Measurements from ENCODE around the gene ADCK1.

ADCK1 gene, protein sequence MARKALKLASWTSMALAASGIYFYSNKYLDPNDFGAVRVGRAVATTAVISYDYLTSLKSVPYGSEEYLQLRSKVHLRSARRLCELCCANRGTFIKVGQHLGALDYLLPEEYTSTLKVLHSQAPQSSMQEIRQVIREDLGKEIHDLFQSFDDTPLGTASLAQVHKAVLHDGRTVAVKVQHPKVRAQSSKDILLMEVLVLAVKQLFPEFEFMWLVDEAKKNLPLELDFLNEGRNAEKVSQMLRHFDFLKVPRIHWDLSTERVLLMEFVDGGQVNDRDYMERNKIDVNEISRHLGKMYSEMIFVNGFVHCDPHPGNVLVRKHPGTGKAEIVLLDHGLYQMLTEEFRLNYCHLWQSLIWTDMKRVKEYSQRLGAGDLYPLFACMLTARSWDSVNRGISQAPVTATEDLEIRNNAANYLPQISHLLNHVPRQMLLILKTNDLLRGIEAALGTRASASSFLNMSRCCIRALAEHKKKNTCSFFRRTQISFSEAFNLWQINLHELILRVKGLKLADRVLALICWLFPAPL

DNA sequence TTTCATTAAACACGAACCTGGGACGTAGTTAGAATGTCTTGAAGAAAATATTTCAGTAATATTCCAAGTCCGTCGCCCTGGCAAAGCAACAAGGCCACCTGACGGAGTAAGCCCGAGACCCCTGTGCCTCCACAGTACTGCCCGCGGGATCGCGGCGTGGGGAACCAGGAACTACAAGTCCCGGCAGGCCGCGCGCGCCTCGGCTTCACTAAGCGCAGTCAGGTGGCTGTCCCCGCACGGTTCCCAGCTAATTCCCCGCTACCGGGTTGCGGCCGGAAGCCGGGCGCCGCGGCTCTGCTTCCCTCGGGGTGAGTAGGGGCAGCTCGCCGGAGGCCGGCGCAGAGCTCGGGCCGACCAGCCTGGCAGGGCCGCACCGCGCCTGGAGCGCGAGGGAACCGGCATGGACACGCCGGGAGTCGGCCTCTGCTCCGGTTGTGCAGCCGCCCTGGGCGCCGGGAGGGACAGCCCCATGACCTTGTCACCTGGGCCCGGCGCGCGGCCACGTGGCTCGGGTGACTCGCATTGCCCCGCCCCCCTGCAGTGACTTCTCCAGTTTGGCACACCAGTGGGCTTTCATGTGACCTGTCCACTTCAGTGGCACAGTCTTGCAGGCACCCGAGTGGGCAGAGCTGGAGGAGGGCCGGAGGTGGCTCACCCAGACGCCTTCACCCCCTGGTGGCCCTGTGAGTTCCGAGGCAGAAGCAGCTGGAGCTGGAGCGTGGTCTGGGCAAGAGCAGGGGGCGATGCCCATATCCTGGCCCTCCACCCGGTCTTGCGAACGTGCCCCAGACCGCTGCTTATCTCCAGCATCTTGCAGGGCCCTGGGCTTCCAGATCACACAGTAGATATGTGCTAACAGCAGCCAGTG lies at the start of gene ADCK1:
TSS of gene ADCK1 (plus strand) at position 247 of the 868 bp plus-strand sequence. CDS start 18,870 bp downstream, outside the sequence.
- H3K4me3 ChIP-seq (ENCODE audit: low read length), result peak within 1 kb of the TSS; percentile 68
- TF ChIP-seq, protein P1, sequence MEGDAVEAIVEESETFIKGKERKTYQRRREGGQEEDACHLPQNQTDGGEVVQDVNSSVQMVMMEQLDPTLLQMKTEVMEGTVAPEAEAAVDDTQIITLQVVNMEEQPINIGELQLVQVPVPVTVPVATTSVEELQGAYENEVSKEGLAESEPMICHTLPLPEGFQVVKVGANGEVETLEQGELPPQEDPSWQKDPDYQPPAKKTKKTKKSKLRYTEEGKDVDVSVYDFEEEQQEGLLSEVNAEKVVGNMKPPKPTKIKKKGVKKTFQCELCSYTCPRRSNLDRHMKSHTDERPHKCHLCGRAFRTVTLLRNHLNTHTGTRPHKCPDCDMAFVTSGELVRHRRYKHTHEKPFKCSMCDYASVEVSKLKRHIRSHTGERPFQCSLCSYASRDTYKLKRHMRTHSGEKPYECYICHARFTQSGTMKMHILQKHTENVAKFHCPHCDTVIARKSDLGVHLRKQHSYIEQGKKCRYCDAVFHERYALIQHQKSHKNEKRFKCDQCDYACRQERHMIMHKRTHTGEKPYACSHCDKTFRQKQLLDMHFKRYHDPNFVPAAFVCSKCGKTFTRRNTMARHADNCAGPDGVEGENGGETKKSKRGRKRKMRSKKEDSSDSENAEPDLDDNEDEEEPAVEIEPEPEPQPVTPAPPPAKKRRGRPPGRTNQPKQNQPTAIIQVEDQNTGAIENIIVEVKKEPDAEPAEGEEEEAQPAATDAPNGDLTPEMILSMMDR (conservative IDR thresholded peaks at IDR 0.05; ENCODE audit: low read depth, low read length), result peak; percentile 59
- DNase-seq (ENCODE audit: low read depth), result peak; percentile 41

DNA sequence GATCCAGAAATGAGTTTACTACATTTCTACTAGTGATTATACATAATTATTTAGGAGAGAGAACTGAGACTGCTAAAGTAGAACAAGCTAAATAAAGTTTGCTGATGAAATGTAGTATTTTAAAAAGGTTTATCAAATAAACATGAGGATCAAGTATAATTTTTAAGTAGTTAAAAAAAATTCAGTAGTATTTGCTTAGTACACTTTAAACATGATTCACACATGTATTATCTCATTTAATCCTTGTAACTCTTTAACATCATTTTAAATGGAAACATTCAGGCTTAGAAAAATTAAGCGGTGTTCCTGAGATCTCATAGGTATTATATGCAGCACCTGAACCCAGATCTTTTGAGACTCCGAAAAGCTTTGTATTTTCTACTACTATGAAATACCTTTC lies 47.6 kb upstream of the ADCK1 start:
- TF ChIP-seq, protein P1 (conservative IDR thresholded peaks at IDR 0.05; ENCODE audit: low read depth, low read length), result no peak
- no peak overlapping the region for H3K4me3 ChIP-seq (ENCODE audit: low read length)
- DNase-seq (ENCODE audit: low read depth), result no peak

DNA sequence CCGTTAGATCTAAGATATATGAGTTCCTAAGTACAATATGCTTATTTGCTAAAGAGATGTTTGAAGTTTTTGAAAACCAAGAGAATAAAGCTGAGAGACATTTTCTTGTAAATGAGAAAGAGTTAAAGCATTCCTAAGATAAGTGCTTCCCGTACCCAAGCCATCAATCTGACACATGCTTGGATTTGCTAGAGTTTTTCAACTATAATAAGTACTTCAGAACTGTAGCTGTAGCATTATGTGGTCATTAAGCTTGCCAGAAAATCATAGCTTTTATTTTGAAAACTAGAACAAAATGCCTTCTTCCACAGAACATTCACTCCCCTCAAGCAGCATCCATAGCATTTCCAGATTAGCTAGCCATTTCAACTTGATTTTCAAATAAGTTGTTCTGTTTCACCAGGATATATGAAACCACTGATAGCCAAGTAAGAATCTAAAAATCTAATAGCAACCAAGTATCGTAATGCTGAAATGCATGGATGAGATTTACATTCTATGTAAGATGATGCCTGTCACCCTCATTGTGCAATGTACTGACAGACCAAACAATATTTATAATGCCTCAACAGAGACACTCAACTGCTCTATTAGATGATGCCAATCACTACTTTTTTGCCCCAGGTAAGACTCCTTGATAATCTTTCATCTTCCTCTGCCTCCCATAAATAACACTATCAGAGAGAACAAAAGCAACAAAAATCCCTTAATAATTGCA lies 47.0 kb upstream of the ADCK1 start:
- peak; percentile 5 for DNase-seq (ENCODE audit: low read depth)
- no peak overlapping the region for H3K4me3 ChIP-seq (ENCODE audit: low read length)
- TF ChIP-seq, protein P1 (conservative IDR thresholded peaks at IDR 0.05; ENCODE audit: low read depth, low read length), result no peak

DNA sequence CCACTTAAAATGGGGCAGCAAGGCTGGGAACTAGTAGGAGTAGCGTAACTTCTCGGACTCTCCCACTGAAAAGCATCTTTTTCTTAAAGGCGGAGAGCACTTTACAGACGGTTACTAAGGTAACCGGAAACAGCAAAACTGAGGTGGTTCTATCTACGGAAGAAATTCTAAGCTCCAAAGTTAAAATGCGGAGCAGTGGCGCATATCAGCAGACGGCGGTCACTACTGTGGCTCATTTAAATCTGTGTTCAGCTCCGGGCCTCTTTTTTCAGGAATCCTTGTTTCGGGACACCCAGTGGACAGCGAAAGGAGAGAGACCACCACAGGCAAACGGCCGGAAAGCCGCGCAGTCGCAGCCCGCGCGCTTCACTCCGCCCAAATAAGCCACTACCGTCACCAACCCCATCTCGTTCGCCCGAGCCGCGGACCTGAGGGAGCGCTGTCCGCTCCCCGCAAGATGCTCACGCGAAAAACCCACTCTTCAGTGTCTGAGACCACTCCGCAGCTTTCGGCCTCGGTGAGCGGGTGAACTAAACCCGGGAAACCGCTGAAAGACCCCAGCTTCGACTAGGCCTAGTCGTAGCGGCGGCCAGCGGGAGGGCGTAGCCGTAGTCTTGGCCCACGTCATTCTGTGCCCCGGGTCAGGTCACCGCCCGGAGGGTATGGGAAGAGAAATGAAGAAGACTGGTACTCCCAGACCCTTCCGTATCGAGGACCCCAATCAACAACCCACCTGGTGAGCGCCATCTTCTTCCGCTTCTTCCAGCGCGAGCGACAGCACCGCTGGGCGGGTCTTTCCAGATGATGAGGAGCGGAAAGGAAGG lies 39.3 kb upstream of the ADCK1 start, which contains the start of gene SNW1:
TSS of gene SNW1 (minus strand) at position 776 of the 824 bp plus-strand sequence. CDS start at position 747, 29 bp downstream.
- H3K4me3 ChIP-seq (ENCODE audit: low read length), result peak within 1 kb of the TSS; percentile 98
- TF ChIP-seq, protein P1 (conservative IDR thresholded peaks at IDR 0.05; ENCODE audit: low read depth, low read length), result peak; percentile 2

DNA sequence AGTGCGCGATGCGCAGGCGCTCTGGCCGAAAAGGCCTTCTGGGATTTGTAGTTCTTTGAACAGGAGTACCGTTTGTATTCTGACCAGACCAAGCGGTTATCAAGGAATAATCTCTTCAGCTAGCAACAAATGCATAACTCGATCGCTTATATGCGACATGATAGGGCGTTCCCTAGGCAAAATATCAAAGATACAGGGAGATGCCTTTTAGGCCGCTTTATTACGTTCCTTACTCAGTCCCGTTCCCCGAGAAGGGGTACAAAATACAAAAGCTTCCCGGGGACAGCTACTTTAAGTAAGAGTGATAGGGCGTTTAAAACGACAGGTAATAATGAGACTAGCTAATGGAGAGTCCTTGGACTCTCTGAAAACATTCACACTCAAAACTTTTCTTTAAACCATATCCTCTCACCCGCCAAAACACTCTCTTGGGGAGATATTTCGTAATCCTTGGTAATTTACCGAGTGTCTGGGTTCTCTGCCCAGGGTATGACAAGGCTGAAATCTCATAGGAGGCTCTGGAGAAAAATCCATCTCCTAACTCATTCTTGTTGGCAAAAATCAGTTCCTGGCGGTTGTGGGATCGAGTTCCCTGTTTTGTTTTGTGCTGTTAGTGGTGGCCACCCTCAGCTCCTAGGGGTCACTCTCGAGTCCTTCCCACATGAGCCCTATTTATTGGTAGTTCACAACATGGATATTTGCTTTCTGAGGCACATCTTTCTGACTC lies 38.5 kb upstream of the ADCK1 start:
- no peak for DNase-seq (ENCODE audit: low read depth)
- peak overlapping the region; percentile 98 for H3K4me3 ChIP-seq (ENCODE audit: low read length)
- TF ChIP-seq, protein P1 (conservative IDR thresholded peaks at IDR 0.05; ENCODE audit: low read depth, low read length), result peak; percentile 53

More for the DNA sequence above, 39.3 kb upstream of the ADCK1 start, which contains the start of gene SNW1:
- peak; percentile 75 for DNase-seq (ENCODE audit: low read depth)

All from retinal pigment epithelial cell (primary cell).